GM19328 (cell line): ENCODE measurements around the gene LMBR1L.
"Not testable (repeated sequence)": the region's sequence is repeated elsewhere in the genome, so short reads cannot be mapped to it uniquely, and the experiment has no call there.

Source experiments
- ATAC-seq: cut with Tn5 transposase; IDR thresholded peaks from one replicate; pipeline ENCODE4 v1.9.1; 2021; ENCODE audit warnings: mild to moderate bottlenecking, moderate library complexity; ENCODE audit not compliant: unreplicated experiment

The LMBR1L gene

DNA sequence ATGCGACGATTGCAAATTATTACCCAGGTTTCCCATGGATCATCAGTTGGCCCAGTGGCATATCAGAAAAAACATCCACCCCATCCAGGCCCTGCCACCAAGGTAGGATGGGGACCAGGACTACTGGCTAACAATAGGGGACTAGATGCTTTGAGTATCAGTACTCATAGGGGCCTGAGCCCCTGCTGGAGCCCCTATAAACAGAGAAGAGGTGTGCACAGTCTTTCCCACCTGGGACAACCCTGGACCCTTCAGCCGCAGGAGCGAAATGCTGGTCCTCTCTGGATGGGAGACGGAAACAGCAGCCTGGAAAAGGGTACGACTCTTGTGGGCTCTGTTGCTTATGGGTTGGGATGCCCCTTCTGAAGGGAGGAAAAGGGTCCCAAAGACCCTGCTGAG lies 21.7 kb downstream of the LMBR1L start:
- ATAC-seq = no peak

- peak; percentile 81 for ATAC-seq
These were observed 22.3 kb downstream of the LMBR1L start for GRCh38 chr12:49088150-49088931.

DNA sequence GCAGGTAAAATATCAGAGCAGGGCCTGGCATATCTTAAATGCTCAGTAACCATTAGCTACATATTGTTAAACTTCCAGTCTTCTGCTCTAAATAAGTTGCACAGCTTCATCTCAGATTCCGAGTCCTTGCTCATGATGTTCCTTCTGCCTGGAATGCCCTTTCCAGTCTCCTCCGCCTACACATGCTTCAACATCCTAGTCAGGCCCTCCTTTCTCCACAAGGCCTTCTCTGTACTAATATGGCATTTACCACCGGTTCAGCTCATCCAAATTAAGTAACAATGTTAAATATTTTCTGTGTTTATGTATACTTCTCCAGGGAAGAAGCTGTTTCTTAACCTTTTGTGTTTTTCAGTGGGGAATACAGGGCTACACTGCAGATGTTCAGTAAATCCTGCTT lies 24.5 kb downstream of the LMBR1L start:
- ATAC-seq = no peak

DNA sequence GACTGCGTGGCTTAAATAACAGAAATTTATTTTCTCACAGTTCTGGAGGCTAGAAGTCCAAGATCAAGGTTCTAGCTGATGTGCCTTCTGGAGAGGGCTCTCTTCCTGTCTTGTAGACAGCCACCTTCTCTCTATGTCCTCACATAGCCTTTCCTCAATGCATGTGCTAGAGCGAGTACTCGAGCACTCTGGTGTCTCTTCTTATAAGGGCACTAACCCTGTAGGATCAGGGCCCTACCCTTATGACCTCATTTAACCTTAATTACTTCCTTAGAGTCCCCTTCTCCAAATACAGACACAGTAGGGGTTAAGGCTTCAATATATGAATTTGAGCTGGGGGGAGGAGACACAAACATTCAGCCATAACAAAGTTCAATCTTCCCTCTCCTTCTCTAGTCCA lies 26.2 kb downstream of the LMBR1L start:
- no peak for ATAC-seq

DNA sequence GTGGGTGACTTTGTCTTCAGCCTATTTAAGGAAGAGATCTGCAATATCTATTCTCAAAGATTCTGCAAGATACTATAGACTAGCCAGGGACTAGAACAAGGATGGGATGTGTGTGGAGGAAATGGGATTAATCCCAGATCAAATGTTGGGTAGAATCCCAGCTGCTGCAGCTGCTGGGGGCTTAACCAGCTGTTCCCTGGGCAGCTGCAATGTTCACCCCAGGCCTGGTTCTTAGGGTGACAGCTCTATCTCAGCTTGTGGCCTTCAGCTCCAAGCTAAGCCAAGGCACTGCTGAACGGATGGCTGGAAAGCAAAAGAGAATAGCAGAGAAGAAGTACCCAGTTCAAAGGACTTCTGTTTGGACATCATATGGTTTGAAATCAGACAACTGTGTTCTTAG lies 30.9 kb downstream of the LMBR1L start:
- no peak for ATAC-seq

DNA sequence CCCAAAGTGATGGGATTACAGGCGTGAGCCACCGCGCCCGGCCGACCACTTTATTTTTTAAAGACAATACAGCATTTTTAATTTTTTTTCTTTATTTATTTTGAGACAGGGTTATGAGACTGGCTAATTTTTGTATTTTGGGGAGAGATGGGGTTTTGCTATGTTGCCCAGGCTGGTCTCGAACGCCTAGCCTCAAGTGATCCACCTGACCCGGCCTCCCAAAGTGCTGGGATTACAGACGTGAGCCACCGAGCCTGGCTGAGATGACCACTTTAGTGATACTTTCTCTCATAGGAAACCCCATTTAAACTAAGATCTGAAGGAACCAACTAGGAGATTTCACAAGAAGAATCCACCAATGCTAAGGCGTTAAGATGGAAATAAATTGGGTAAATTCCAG lies 39.7 kb downstream of the LMBR1L start:
- no peak for ATAC-seq

- peak; percentile 99 for ATAC-seq
These were observed 40.9 kb downstream of the LMBR1L start, which contains the start of gene RHEBL1 for GRCh38 chr12:49069507-49070346. Gene RHEBL1, minus strand, starts transcription at chr12:49069979. Its CDS starts 194 bp downstream, at chr12:49069785.

- no peak for ATAC-seq
These were observed 41.7 kb downstream of the LMBR1L start for GRCh38 chr12:49068879-49069506.

DNA sequence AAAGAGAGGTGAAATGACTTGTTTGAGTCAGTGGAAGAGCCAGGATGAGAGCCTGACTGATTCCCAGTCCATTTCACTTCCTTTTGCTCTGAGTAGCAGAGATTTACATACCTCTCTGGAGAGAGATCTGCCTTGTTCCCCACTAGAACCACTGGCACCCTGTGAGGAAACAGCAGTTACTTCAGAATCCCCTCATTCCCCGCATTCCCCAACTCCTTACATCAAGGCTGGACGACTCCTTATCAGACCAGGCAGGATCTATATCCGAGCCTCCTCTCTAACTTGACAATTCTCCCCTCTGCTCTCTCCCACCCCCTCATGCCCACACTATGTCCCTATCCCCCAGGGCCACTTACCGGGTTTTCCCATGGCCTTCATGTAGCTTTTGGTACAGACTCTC lies 44.5 kb downstream of the LMBR1L start:
- no peak for ATAC-seq

- ATAC-seq = no peak
These were observed 45.9 kb downstream of the LMBR1L start for GRCh38 chr12:49064767-49065152.

- ATAC-seq = not testable (repeated sequence)
These were observed 48.7 kb downstream of the LMBR1L start for GRCh38 chr12:49061916-49062315.

DNA sequence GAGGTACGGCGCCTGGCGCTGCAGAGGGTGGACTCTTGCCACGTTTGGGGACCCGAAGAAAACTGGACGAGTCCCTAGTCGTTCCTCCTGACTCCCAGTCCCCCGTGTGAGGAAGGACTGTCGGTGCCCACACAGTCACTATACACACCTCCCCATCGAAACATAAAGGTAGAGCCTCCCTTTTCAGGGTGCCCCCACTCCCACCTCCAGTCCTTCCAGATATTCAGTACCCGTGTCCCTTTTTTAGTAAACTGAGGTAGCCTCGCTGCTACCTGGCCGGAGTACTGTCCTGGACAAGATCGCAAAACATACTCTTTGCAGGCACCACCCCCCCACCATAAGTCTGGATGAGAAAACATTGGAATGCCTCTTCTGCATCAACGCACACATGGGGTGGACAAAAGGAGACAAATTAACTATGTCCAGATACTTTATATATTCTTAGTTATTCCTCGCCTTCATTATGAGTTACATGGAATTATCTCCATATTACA lies 49.4 kb downstream of the LMBR1L start:
- ATAC-seq = no peak

DNA sequence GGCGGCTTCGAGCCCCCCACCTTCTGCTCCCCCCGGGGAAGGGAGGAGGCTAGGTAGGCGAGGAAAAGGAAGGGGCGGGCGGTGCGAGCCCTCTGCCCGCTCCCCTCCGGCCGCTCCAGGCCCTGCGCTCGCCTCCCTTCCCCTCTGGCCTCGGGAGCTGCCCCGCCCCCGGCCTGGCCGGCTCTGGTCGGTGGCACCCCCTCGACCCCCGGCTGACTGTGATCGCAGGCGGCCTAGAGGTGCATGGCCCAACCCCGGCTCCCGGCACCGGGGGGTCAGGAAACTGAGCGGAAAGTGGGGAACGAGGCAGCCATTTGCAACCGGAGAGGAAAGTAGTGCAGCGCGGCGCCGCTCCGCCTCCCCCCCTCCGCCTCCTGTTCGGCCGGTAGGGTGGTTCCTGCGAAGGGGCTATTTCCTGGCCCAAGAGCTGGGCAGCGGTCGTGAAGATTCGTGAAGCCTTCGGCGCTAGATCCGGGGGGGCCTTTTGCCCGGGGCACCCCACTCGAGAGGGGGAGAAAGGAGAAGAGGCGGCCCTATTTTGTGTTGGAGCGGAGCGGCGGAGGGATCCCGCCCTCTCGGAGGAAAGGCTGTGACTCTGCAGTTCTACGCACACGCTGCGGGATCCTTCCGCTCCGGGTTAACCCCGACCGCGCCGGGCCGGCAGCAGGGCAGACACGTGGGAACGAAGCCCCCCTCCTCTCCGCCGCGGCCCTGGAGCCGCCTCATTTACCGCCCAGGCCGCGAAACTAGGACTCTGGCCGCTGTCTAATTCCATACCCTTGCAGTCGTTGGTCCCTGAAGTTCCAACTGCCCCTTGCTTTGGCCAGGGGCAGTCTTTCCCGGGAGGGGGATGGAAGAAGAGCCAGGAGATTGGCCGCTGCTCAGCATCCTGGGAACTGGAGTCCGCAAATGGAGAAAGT lies 50.1 kb downstream of the LMBR1L start, which contains the start of gene KMT2D:
KMT2D (minus strand) TSS at position 558 of the 920 bp plus-strand sequence. CDS start 5,470 bp downstream, outside the sequence.
- ATAC-seq = no peak

DNA sequence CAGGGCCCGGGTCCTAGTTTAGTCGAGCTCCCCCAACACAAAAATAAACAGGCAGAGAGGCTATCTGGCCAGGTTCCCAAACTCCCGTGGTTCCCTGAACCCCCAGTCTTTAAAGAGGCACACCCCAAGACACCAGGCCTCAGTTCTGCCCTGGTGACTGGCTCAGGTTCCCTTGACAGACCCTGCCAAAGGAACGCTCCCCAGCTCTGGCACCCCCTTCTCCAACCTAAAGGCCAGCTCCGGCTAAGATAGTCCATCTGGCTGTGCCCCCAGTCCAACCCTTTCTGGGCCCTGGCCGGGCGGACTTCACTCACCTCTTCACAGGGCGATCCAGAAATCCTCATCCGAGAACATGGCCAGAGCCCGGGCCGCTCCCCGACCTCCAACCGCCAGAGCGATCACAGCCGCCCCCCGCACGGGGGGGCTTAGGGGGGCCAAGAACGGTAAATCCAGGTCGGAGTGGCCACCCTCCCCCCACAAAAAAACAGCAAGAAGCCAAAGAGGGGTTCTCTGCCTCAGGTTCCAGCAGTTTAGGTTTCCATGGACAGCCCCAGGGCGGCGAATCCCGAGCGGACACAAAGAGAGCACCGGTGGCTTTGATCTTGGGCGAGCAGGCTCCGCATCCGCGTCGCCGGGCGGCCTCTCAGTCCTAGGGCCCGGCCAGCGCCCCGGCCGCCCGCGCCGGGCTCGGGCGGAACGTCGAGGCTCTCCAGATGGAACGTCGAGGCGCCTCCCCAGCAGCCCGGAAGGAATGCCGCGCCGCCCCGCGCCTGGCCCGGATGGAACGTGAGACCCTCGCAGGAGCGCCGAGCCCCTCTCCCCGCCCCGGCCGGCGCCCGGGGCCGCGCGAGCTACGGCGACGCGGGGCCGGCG lies 51.1 kb downstream of the LMBR1L start:
- ATAC-seq = no peak

DNA sequence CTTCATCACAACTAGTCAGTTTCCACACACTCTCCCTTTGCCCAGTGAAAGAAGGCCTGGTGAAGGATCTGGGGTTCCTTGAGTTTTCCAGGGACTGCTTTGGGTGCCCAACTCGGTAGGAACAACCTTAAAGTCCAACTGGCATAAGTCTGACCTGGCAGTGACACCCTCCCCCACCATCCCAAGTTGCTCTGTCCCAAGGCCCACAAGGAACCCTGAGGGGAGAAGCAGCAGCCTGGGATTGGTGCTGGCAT lies 51.7 kb downstream of the LMBR1L start:
- no peak for ATAC-seq

GRCh38 chr12:49058366-49059044 lies 52.1 kb downstream of the LMBR1L start:
- no peak for ATAC-seq

DNA sequence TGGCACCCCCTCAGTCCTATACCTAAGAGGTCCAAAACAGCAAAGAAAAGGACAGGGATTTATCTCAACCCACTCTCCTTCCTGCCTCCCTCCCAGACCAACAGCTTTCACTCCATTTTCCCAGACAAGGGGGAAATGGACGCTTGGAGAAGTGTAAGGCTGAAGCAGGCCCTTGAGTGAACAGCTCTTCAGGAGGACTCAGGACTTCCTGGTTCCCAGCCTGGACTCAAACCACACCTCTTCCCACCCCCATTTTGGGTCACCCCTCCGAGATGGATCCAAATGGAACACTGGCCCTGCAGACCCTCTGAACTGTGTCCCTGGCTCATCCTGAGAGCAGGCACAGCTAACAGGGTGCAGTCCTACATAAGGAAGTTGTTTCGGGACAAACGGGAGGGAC lies 52.8 kb downstream of the LMBR1L start:
- ATAC-seq = no peak

DNA sequence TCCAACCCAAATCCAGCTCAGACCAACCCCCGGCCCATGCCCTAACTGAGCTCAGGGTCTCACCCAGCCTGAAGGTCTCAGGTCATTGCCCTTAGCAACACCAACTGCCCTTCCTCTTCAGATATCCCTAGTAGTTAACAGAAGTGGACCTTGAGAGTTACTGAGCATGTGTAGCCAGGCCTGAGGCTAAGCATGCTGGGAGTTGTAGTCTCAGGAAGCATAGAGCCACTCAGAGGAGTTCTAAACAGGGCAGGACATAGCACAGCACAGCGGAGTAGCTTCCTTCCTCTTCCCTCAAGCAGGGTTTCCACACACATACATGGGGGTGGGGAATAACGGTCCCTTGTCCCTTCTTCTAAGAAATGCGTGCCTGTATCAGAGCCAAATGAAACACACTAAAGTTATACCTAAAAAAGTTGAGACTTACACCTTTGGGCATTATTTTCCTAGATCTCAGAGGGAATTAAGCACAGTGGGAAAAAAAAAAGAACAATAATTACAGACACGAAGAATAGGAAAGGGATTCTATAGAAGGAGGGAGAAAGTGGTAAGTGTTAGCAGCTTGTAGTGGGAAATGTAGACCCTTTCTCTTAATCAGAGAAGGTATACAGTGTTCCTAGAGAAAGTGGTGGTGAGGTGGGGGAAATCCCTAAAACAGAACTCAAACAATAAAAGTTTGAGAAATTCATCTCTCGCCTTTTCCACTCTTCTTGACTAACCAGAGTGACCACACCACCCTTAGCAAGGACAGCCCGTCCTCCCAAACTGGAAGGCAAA lies 54.5 kb downstream of the LMBR1L start:
- peak; percentile 72 for ATAC-seq
